K562 (cell line): ENCODE data around the gene GFRA1. TPM values are rescaled to one million over a fixed set of nuclear protein-coding genes. Genes with fewer than 3 reads are reported as not detected.

Experiments
- ATAC-seq: fragments of 200-7000 bp; cut with Tn5 transposase; 3 replicates; pipeline ENCODE4 v1.9.1; 2020; ENCODE audit warnings: moderate library complexity
- BruUV-seq: library from RNA; stranded (reverse); fragments of 400-500 nt; replicated peaks from 2 replicates; lab custom pipeline; 2021; lab: Mats Ljungman, UMichigan
- CTCF ChIA-PET: fragments of 300-600 bp; formaldehyde crosslinking; extraction: SDS; loops from one replicate; lab custom pipeline; 2021; ENCODE audit warnings: low intra/inter-chr PET ratio; lab: Yijun Ruan, JAX
- POLR2A ChIA-PET: fragments of 300-600, 350-650 bp; sonication (Branson Sonifier 250); formaldehyde crosslinking; extraction: SDS; loops from one replicate; lab custom pipeline; 2021; ENCODE audit warnings: antibody characterized with exemption, inconsistent platforms; lab: Yijun Ruan, JAX
- DNase-seq, 4 experiments: peaks; one replicate each; pipeline versions ENCODE4 v3.0.0 to v3.0.0-alpha.2; 2011 to 2018; ENCODE audit warnings: low spot score in 3 of 4, mixed read lengths in 3 of 4; ENCODE audit errors: extremely low read depth in 1 of 4
- FAIRE-seq: peaks from 2 replicates; lab custom pipeline; 2011; peaks lifted over from hg19 to GRCh38; lab: Jason Lieb, UNC
- H2AFZ ChIP-seq: 2 replicates; pipeline ENCODE4 v1.6.0; 2011; ENCODE audit warnings: low read depth, low read length, control low read depth, inconsistent platforms
- H3K27ac ChIP-seq: fragments of 200-600 bp; 3 replicates; pipeline ENCODE4 v1.8.0; 2011; ENCODE audit warnings: low read depth, mild to moderate bottlenecking, control low read depth, inconsistent platforms, low read length, moderate library complexity, mixed read lengths; ENCODE audit errors: extremely low read depth
- H3K27me3 ChIP-seq, 2 experiments: fragments of 300-600 bp in 1 of 2; 2 replicates in 1 of 2; 3 replicates in 1 of 2; pipeline versions ENCODE4 v1.6.0 to v1.8.0; 2011; ENCODE audit warnings: inconsistent platforms in 2 of 2, low read length in 2 of 2, mild to moderate bottlenecking in 1 of 2, mixed read lengths in 1 of 2, moderate library complexity in 1 of 2; ENCODE audit not compliant: control insufficient read depth in 2 of 2, insufficient read depth in 2 of 2
- H3K36me3 ChIP-seq: fragments of 300-600 bp; 3 replicates; pipeline ENCODE4 v1.8.0; 2011; ENCODE audit warnings: mild to moderate bottlenecking, low read length, inconsistent platforms; ENCODE audit not compliant: control insufficient read depth, insufficient read depth
- H3K4me1 ChIP-seq, 2 experiments: fragments of 200-600 bp in 1 of 2; replicated peaks in 1 of 2; 2 replicates in 1 of 2; 3 replicates in 1 of 2; pipeline versions ENCODE4 v1.5.1 to v1.8.0; 2011; ENCODE audit warnings: inconsistent platforms in 2 of 2, low read length in 2 of 2, mild to moderate bottlenecking in 1 of 2, mixed read lengths in 1 of 2, moderate library complexity in 1 of 2; ENCODE audit not compliant: control insufficient read depth in 2 of 2, insufficient read depth in 2 of 2
- H3K4me2 ChIP-seq: 2 replicates; pipeline ENCODE4 v1.6.1; 2011; ENCODE audit warnings: low read length, control low read depth, inconsistent platforms, mixed read lengths; ENCODE audit not compliant: insufficient read depth
- H3K4me3 ChIP-seq: fragments of 200-600 bp; sonication (generic), shearing (Covaris generic); 2 replicates; pipeline ENCODE4 v1.5.1; 2016; ENCODE audit warnings: control low read depth, inconsistent platforms
- H3K79me2 ChIP-seq: fragments of 200-600 bp; 3 replicates; pipeline ENCODE4 v1.8.0; 2011; ENCODE audit warnings: low read length, inconsistent platforms; ENCODE audit not compliant: control insufficient read depth, insufficient read depth
- H3K9ac ChIP-seq, 2 experiments: 2 replicates each; pipeline versions ENCODE4 v1.6.0 to v1.6.1; 2011; ENCODE audit warnings: low read depth in 2 of 2, low read length in 2 of 2, control low read depth in 1 of 2, inconsistent platforms in 1 of 2, mild to moderate bottlenecking in 1 of 2, mixed read lengths in 1 of 2; ENCODE audit not compliant: insufficient read depth in 1 of 2
- H3K9me1 ChIP-seq: one replicate; pipeline ENCODE4 v1.6.0; 2011; ENCODE audit warnings: inconsistent platforms, mild to moderate bottlenecking, low read length, moderate library complexity; ENCODE audit not compliant: control insufficient read depth, insufficient read depth
- H3K9me3 ChIP-seq: replicated peaks from 2 replicates; pipeline ENCODE4 v1.5.1; 2011; ENCODE audit warnings: low read depth, low read length, inconsistent platforms; ENCODE audit not compliant: control insufficient read depth, insufficient read depth
- H4K20me1 ChIP-seq: replicated peaks from 2 replicates; pipeline ENCODE4 v1.6.1; 2011; ENCODE audit warnings: low read length, inconsistent platforms, mixed read lengths; ENCODE audit not compliant: control insufficient read depth, insufficient read depth
- ASH1L ChIP-seq: fragments of 450-650 bp; IDR thresholded peaks from 2 replicates; pipeline ENCODE4 v1.6.1; 2018; ENCODE audit warnings: borderline replicate concordance, mild to moderate bottlenecking, low read depth; ENCODE audit not compliant: partially characterized antibody
- MYNN ChIP-seq, 2 experiments: sonication (generic); formaldehyde crosslinking in 1 of 2; IDR thresholded peaks; 2 replicates each; pipeline versions ENCODE4 v1.5.0 to v1.6.1; 2016 to 2020; ENCODE audit warnings: antibody characterized with exemption in 1 of 2, missing genetic modification reagents in 1 of 2
- TAF9B ChIP-seq: fragments of 450-650 bp; IDR thresholded peaks from 2 replicates; pipeline ENCODE4 v1.6.1; 2018; ENCODE audit warnings: mild to moderate bottlenecking; ENCODE audit not compliant: partially characterized antibody
- XRCC5 ChIP-seq: fragments of 200-400 bp; formaldehyde crosslinking; IDR thresholded peaks from 2 replicates; pipeline ENCODE4 v1.6.1; 2017; ENCODE audit warnings: low read depth, mild to moderate bottlenecking, low read length
- ZNF311 ChIP-seq: fragments of 250-450 bp; sonication (Bioruptor Pico); IDR thresholded peaks from 2 replicates; pipeline ENCODE4 v1.4.0; 2020; ENCODE audit warnings: mild to moderate bottlenecking, moderate library complexity
- ZNF354B ChIP-seq: fragments of 250-450 bp; sonication (Bioruptor Pico); IDR thresholded peaks from 2 replicates; pipeline ENCODE4 v1.4.0; 2020
- ZNF589 ChIP-seq: fragments of 200-800 bp; sonication (Bioruptor generic); IDR thresholded peaks from 2 replicates; pipeline ENCODE4 v1.6.1; 2016; ENCODE audit warnings: low read depth, missing genetic modification characterization, missing compliant biosample characterization
- ZNF668 ChIP-seq: fragments of 250-450 bp; sonication (Bioruptor Pico); IDR thresholded peaks from 2 replicates; pipeline ENCODE4 v1.8.0; 2022; ENCODE audit warnings: mild to moderate bottlenecking, inconsistent platforms
- WGBS: fragments of 100-300 bp; shearing (Covaris generic); methylation state at CpG from one replicate; pipeline ENCODE4 v1.1.6; 2016; ENCODE audit warnings: low coverage, mixed read lengths; ENCODE audit not compliant: insufficient coverage; ENCODE audit errors: missing lambda C conversion rate; 5-methylcytosine and 5-hydroxymethylcytosine counted together
- in situ Hi-C: fragments of 300-500 bp; cut with MboI; formaldehyde crosslinking; loops from 4 replicates; pipeline ENCODE4 v1.15.0; 2018; ENCODE audit warnings: inconsistent platforms, mixed read lengths
- intact Hi-C: fragments of 100-400 bp; cut with micrococcal nuclease; formaldehyde crosslinking; loops from 2 replicates; pipeline ENCODE4 v1.14.2; 2022
- polyA plus RNA-seq, 8 experiments: library from polyadenylated mRNA; depleted of rRNA in 4 of 8; stranded (reverse) in 5 of 8; unstranded in 3 of 8; fragments of >200 nt; fragmentation: Nextera tagmentation in 2 of 8; fragmentation: Illumina TruSeq in 1 of 8; extraction: Ambion mirVana in 2 of 8; extraction: Trizol in 1 of 8; gene quantifications; 2 replicates each; pipeline versions ENCODE4 v1.2.1 to v1.2.3, GENCODE V29; 2011 to 2014; ENCODE audit warnings: inconsistent platforms in 1 of 8, missing spikeins in 1 of 8
- total RNA-seq, 7 experiments: library from RNA; depleted of rRNA in 6 of 7; stranded (reverse); fragments of >200 nt in 6 of 7; fragmentation: Illumina TruSeq in 2 of 7; extraction: Trizol in 2 of 7; gene quantifications; 2 replicates each; pipeline versions ENCODE4 v1.2.1 to v1.2.3, GENCODE V29; 2011 to 2021; ENCODE audit warnings: low replicate concordance in 1 of 7
- TF ChIP-seq, protein P1 (sequence below): sonication (generic); formaldehyde crosslinking; IDR thresholded peaks from 2 replicates; pipeline ENCODE4 v1.8.1; 2023; ENCODE audit warnings: mild to moderate bottlenecking, missing genetic modification reagents
- TF ChIP-seq, protein P2 (sequence below): fragments of 250-450 bp; sonication (Bioruptor Pico); IDR thresholded peaks from 2 replicates; pipeline ENCODE4 v1.9.0; 2021; ENCODE audit warnings: mild to moderate bottlenecking
- TF ChIP-seq, protein P3 (sequence below): fragments of 250-450 bp; sonication (Bioruptor Pico); IDR thresholded peaks from 2 replicates; pipeline ENCODE4 v1.4.0; 2020; ENCODE audit warnings: borderline replicate concordance
- TF ChIP-seq, protein P4 (sequence below): fragments of 250-450 bp; sonication (Bioruptor Pico); IDR thresholded peaks from 2 replicates; pipeline ENCODE4 v1.4.0; 2020
- TF ChIP-seq, protein P5 (sequence below): fragments of 250-450 bp; sonication (Bioruptor Pico); IDR thresholded peaks from 2 replicates; pipeline ENCODE4 v1.5.1; 2021; ENCODE audit warnings: mild to moderate bottlenecking

Gene GFRA1
- total and polyA plus RNA-seq, 9 of the 15 experiments (the other 6 are each of a cell fraction or from before 2014, with no cell fraction given), result 0.04 TPM; not detected in 8

DNA sequence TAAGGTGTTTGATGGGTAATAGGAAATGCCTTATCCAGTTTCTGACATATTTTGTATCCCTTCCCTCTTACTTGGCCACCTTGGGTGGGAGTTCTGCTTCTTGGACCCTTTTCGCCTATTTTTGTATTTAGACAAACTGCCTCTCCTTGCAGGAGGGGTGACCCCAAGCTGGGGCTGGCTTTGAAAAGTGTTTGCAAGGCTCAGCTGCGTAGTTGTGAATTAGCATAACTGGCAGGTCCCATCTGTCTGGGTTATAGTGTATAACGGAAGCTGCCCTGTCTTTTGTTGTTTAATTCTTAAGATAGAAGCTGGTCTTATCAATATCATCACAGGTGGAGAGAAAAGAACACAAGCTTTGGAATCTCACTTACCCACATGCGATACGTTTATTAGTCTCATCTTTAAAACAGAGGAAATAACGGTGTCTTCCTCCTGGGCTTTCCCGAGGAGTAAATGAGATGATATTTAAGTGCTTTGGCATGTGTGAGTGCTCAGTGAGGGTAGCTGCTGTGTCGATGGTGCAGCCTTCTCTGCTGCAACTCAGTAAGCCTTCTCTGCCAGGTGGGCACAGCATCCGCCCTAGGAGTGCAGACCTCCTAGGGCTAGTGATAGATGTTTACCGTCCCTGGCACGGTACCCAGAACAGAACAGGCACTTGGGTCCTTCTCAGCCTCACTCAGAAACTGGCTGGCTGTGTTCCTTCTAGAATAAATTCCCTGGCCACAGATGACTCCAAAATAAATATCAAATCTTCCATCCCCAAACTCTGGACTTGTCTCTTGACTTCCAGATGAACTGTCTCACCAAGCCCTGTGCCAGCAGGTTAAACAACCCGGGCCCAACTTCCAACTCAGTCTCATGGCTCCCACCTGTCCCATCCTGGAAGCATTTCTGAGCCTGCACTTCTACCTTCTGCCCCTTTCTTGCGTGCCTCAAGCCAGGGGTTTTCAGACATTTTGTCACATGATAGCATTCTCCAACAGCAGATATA, 227.3 kb downstream of the GFRA1 start:
- DNase-seq (no peak), ATAC-seq (no peak), FAIRE-seq (no peak)
- Histone ChIP-seq H3K9ac (no peak overlapping the region), H3K27me3 (no peaks in the 10 kb centered on the region), H3K9me1 (no peaks in the 10 kb centered on the region), H3K79me2 (no peaks in the 10 kb centered on the region), H3K36me3 (no peaks in the 10 kb centered on the region), H3K4me3 (no peak overlapping the region), H3K4me2 (no peak overlapping the region), H2AFZ (no peak overlapping the region), H4K20me1 (no peaks in the 10 kb centered on the region), H3K4me1 (no peaks in the 10 kb centered on the region), H3K9me3 (no peaks in the 10 kb centered on the region), H3K27ac (no peak overlapping the region)
- intact Hi-C loops (no loop called here), in situ Hi-C loops (no loop called here)
- under 1% methylated on average over 12 of the region's 13 CpGs for WGBS
- POLR2A ChIA-PET, result no interaction called here
- BruUV-seq, result no TSS peak
- CTCF ChIA-PET, result no interaction called here
- TF ChIP-seq TAF9B (no peak), ZNF311 (CRISPR knock-in tag) (no peak), XRCC5 (no peak), ZNF668 (CRISPR knock-in tag) (no peak), ASH1L (no peak), ZNF354B (no peak), MYNN (IDR thresholded peaks at IDR 0.05) (no peak), MYNN (CRISPR knock-in tag; IDR thresholded peaks at IDR 0.05) (no peak), ZNF589 (no peak)
- TF ChIP-seq, protein P1, sequence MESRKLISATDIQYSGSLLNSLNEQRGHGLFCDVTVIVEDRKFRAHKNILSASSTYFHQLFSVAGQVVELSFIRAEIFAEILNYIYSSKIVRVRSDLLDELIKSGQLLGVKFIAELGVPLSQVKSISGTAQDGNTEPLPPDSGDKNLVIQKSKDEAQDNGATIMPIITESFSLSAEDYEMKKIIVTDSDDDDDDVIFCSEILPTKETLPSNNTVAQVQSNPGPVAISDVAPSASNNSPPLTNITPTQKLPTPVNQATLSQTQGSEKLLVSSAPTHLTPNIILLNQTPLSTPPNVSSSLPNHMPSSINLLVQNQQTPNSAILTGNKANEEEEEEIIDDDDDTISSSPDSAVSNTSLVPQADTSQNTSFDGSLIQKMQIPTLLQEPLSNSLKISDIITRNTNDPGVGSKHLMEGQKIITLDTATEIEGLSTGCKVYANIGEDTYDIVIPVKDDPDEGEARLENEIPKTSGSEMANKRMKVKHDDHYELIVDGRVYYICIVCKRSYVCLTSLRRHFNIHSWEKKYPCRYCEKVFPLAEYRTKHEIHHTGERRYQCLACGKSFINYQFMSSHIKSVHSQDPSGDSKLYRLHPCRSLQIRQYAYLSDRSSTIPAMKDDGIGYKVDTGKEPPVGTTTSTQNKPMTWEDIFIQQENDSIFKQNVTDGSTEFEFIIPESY, result no peak
- TF ChIP-seq, protein P2, sequence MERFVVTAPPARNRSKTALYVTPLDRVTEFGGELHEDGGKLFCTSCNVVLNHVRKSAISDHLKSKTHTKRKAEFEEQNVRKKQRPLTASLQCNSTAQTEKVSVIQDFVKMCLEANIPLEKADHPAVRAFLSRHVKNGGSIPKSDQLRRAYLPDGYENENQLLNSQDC (CRISPR knock-in tag), result no peak
- TF ChIP-seq, protein P3, sequence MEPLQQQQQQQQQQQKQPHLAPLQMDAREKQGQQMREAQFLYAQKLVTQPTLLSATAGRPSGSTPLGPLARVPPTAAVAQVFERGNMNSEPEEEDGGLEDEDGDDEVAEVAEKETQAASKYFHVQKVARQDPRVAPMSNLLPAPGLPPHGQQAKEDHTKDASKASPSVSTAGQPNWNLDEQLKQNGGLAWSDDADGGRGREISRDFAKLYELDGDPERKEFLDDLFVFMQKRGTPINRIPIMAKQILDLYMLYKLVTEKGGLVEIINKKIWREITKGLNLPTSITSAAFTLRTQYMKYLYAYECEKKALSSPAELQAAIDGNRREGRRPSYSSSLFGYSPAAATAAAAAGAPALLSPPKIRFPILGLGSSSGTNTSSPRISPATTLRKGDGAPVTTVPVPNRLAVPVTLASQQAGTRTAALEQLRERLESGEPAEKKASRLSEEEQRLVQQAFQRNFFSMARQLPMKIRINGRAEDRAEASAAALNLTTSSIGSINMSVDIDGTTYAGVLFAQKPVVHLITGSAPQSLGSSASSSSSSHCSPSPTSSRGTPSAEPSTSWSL (CRISPR knock-in tag), result no peak
- TF ChIP-seq, protein P4, sequence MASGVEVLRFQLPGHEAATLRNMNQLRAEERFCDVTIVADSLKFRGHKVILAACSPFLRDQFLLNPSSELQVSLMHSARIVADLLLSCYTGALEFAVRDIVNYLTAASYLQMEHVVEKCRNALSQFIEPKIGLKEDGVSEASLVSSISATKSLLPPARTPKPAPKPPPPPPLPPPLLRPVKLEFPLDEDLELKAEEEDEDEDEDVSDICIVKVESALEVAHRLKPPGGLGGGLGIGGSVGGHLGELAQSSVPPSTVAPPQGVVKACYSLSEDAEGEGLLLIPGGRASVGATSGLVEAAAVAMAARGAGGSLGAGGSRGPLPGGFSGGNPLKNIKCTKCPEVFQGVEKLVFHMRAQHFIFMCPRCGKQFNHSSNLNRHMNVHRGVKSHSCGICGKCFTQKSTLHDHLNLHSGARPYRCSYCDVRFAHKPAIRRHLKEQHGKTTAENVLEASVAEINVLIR (CRISPR knock-in tag), result no peak
- TF ChIP-seq, protein P5, sequence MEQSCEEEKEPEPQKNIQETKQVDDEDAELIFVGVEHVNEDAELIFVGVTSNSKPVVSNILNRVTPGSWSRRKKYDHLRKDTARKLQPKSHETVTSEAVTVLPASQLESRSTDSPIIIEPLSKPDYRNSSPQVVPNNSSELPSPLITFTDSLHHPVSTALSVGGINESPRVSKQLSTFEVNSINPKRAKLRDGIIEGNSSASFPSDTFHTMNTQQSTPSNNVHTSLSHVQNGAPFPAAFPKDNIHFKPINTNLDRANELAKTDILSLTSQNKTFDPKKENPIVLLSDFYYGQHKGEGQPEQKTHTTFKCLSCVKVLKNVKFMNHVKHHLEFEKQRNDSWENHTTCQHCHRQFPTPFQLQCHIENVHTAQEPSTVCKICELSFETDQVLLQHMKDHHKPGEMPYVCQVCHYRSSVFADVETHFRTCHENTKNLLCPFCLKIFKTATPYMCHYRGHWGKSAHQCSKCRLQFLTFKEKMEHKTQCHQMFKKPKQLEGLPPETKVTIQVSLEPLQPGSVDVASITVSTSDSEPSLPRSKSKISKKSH (CRISPR knock-in tag), result no peak
